HEK293 (cell line): ENCODE data around the gene ZGPAT.

Experiments used
- CTCF ChIA-PET: fragments of 350-600 bp; formaldehyde crosslinking; extraction: SDS; loops from one replicate; lab custom pipeline; 2021; ENCODE audit warnings: antibody characterized with exemption; lab: Yijun Ruan, JAX
- POLR2A ChIA-PET: fragments of 300-600 bp; formaldehyde crosslinking; extraction: SDS; loops from one replicate; lab custom pipeline; 2020; ENCODE audit warnings: antibody characterized with exemption, inconsistent platforms; lab: Yijun Ruan, JAX
- H3K27ac ChIP-seq: fragments of 200-500 bp; sonication (Bioruptor generic); 2 replicates; pipeline ENCODE4 v1.5.1; 2014; ENCODE audit warnings: low read depth, low read length, control low read depth, inconsistent platforms; ENCODE audit errors: extremely low read depth
- H3K36me3 ChIP-seq, 2 experiments: fragments of 200-500 bp in 1 of 2; sonication (Bioruptor generic) in 1 of 2; 1 replicate in 1 of 2; 2 replicates in 1 of 2; pipeline ENCODE4 v1.5.1; 2014 to 2017; ENCODE audit warnings: inconsistent platforms in 2 of 2, low read length in 2 of 2; ENCODE audit not compliant: control insufficient read depth in 2 of 2, insufficient read depth in 1 of 2
- H3K4me1 ChIP-seq: fragments of 200-500 bp; sonication (Bioruptor generic); 2 replicates; pipeline ENCODE4 v1.5.1; 2014; ENCODE audit warnings: mild to moderate bottlenecking, low read length, inconsistent platforms; ENCODE audit not compliant: control insufficient read depth, insufficient read depth
- H3K4me3 ChIP-seq: 2 replicates; pipeline ENCODE4 v1.5.1; 2011; ENCODE audit warnings: low read depth, mild to moderate bottlenecking, control low read depth, low read length, moderate library complexity
- H3K9me3 ChIP-seq: fragments of 200-500 bp; sonication (Bioruptor generic); 2 replicates; pipeline ENCODE4 v1.5.1; 2014; ENCODE audit warnings: low read depth, low read length, inconsistent platforms; ENCODE audit not compliant: control insufficient read depth, insufficient read depth
- HOXD13 ChIP-seq: sonication (generic); formaldehyde crosslinking; IDR thresholded peaks from 2 replicates; pipeline ENCODE4 v1.8.0; 2022; ENCODE audit warnings: missing genetic modification reagents, borderline replicate concordance
- KLF16 ChIP-seq: fragments of 450-650 bp; formaldehyde crosslinking; IDR thresholded peaks from 2 replicates; pipeline ENCODE4 v1.5.1; 2017; ENCODE audit warnings: missing biosample characterization, missing genetic modification characterization
- MEIS1 ChIP-seq: sonication (generic); formaldehyde crosslinking; IDR thresholded peaks from 2 replicates; pipeline ENCODE4 v1.8.1; 2022; ENCODE audit warnings: missing genetic modification reagents, mild to moderate bottlenecking, borderline replicate concordance
- SP7 ChIP-seq: fragments of 450-650 bp; formaldehyde crosslinking; IDR thresholded peaks from 2 replicates; pipeline ENCODE4 v1.5.1; 2016; ENCODE audit warnings: missing biosample characterization, missing genetic modification characterization
- YY1 ChIP-seq: fragments of 450-650 bp; formaldehyde crosslinking; IDR thresholded peaks from 2 replicates; pipeline ENCODE4 v1.5.1; 2018; ENCODE audit warnings: missing biosample characterization, missing genetic modification characterization
- ZFHX2 ChIP-seq: fragments of 450-650 bp; formaldehyde crosslinking; conservative IDR thresholded peaks from 2 replicates; pipeline ENCODE4 v1.5.1; 2016; ENCODE audit warnings: missing biosample characterization, missing genetic modification characterization
- ZNF132 ChIP-seq: fragments of 450-650 bp; formaldehyde crosslinking; IDR thresholded peaks from 2 replicates; pipeline ENCODE4 v1.5.1; 2017; ENCODE audit warnings: missing biosample characterization, missing genetic modification characterization, borderline replicate concordance
- ZNF133 ChIP-seq: fragments of 450-650 bp; formaldehyde crosslinking; IDR thresholded peaks from 2 replicates; pipeline ENCODE4 v1.5.1; 2016; ENCODE audit warnings: missing biosample characterization, missing genetic modification characterization
- ZNF184 ChIP-seq: fragments of 450-650 bp; IDR thresholded peaks from 2 replicates; pipeline ENCODE4 v1.5.1; 2018; ENCODE audit warnings: missing biosample characterization, mild to moderate bottlenecking, missing genetic modification characterization
- ZNF2 ChIP-seq: fragments of 450-650 bp; formaldehyde crosslinking; IDR thresholded peaks from 2 replicates; pipeline ENCODE4 v1.5.1; 2016; ENCODE audit warnings: missing biosample characterization, missing genetic modification characterization
- ZNF311 ChIP-seq: fragments of 450-650 bp; formaldehyde crosslinking; IDR thresholded peaks from 2 replicates; pipeline ENCODE4 v1.5.1; 2017; ENCODE audit warnings: missing biosample characterization, missing genetic modification characterization, borderline replicate concordance
- ZNF366 ChIP-seq: fragments of 450-650 bp; formaldehyde crosslinking; conservative IDR thresholded peaks from 2 replicates; pipeline ENCODE4 v1.5.1; 2016; ENCODE audit warnings: missing biosample characterization, missing genetic modification characterization
- ZNF394 ChIP-seq: fragments of 450-650 bp; formaldehyde crosslinking; IDR thresholded peaks from 2 replicates; pipeline ENCODE4 v1.5.1; 2016; ENCODE audit warnings: missing biosample characterization, missing genetic modification characterization, mild to moderate bottlenecking, moderate library complexity, borderline replicate concordance
- ZNF548 ChIP-seq: fragments of 450-650 bp; formaldehyde crosslinking; IDR thresholded peaks from 2 replicates; pipeline ENCODE4 v1.5.1; 2016; ENCODE audit warnings: missing biosample characterization, missing genetic modification characterization
- ZNF629 ChIP-seq: fragments of 450-650 bp; formaldehyde crosslinking; IDR thresholded peaks from 2 replicates; pipeline ENCODE4 v1.5.1; 2017; ENCODE audit warnings: missing biosample characterization, missing genetic modification characterization
- ZNF658 ChIP-seq: fragments of 450-650 bp; formaldehyde crosslinking; IDR thresholded peaks from 2 replicates; pipeline ENCODE4; 2016; ENCODE audit warnings: missing biosample characterization, missing genetic modification characterization
- ZNF701 ChIP-seq: fragments of 450-650 bp; formaldehyde crosslinking; IDR thresholded peaks from 2 replicates; pipeline ENCODE4 v1.5.1; 2016; ENCODE audit warnings: missing biosample characterization, missing genetic modification characterization
- ZNF785 ChIP-seq: fragments of 450-650 bp; formaldehyde crosslinking; IDR thresholded peaks from 2 replicates; pipeline ENCODE4 v1.5.1; 2016; ENCODE audit warnings: missing biosample characterization, missing genetic modification characterization
- ZSCAN4 ChIP-seq: fragments of 450-650 bp; formaldehyde crosslinking; IDR thresholded peaks from 2 replicates; pipeline ENCODE4 v1.5.1; 2017; ENCODE audit warnings: missing biosample characterization, missing genetic modification characterization
- TF ChIP-seq, protein P1 (sequence below): fragments of 450-650 bp; formaldehyde crosslinking; IDR thresholded peaks from 2 replicates; pipeline ENCODE4 v1.5.1; 2016; ENCODE audit warnings: missing biosample characterization, missing genetic modification characterization
- TF ChIP-seq, protein P2 (sequence below): fragments of 450-650 bp; formaldehyde crosslinking; IDR thresholded peaks from 2 replicates; pipeline ENCODE4 v1.5.1; 2016; ENCODE audit warnings: missing biosample characterization, missing genetic modification characterization
- TF ChIP-seq, protein P3 (sequence below): fragments of 450-650 bp; formaldehyde crosslinking; IDR thresholded peaks from 2 replicates; pipeline ENCODE4 v1.5.1; 2016; ENCODE audit warnings: missing biosample characterization, missing genetic modification characterization

Gene ZGPAT

DNA sequence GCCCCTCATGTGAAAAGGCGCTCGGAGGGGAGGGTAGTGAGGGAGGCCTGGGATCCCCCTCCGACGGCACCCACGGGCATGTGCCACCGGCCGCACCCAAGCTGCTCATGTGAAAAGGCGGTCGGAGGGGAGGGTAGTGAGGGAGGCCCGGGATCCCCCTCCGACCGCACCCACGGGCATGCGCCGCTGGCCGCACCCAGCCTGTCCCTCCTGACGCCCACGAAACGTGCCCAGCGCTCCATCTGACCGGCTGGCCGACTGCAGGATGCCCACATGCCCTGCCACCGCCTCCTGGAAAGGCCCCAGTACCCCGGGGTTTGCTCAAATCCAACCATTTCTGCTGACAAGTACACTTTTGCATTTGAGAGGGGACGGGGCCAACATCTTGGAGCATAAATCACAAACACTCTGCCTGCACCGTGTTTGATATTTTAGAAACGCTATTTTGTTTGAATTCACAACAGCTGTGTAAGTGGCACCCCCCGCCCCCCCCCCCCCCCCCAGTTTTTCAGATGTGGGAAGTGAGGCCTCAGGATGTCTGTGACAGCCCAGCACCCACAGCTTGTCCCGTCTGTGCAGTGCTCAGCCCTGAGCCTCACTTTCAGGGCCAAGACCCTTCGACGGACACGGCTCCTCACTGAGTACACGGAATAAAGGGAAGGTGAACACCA, 65.9 kb downstream of the ZGPAT start:
- ChIA-PET POLR2A (interaction anchor here (0.6 kb wide), 1 partner anchor 22 kb away, joined by 3 read pairs; no protein-coding TSS in a partner anchor), CTCF (interaction anchor here (0.5 to 3.7 kb wide), 6 partner anchors 12 to 100 kb away, joined by 3 to 29 read pairs (median 3); no protein-coding TSS in a partner anchor)
- Histone ChIP-seq H3K9me3 (no peaks in the 10 kb centered on the region), H3K36me3 (peaks cover 0 to 5% of the 10 kb centered on the region in 2 experiments; a peak in 1 of 3 replicates), H3K4me3 (no peak overlapping the region), H3K4me1 (no peaks in the 10 kb centered on the region), H3K27ac (no peak overlapping the region)
- TF ChIP-seq ZNF133 (tag by site-specific recombination) = peak; percentile 72
- TF ChIP-seq, protein P1, sequence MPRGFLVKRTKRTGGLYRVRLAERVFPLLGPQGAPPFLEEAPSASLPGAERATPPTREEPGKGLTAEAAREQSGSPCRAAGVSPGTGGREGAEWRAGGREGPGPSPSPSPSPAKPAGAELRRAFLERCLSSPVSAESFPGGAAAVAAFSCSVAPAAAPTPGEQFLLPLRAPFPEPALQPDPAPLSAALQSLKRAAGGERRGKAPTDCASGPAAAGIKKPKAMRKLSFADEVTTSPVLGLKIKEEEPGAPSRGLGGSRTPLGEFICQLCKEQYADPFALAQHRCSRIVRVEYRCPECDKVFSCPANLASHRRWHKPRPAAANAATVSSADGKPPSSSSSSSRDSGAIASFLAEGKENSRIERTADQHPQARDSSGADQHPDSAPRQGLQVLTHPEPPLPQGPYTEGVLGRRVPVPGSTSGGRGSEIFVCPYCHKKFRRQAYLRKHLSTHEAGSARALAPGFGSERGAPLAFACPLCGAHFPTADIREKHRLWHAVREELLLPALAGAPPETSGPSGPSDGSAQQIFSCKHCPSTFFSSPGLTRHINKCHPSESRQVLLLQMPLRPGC = no peak
- no peak for TF ChIP-seq YY1 (tag by site-specific recombination)
- no peak for TF ChIP-seq ZNF629

GRCh38 chr20:63774306-63774705, 66.5 kb downstream of the ZGPAT start:
- Histone ChIP-seq H3K36me3 (peaks cover 0 to under 1% of the 10 kb centered on the region in 2 experiments; a peak in 1 of 3 replicates), H3K27ac (no peak overlapping the region), H3K4me3 (no peak overlapping the region), H3K4me1 (no peaks in the 10 kb centered on the region), H3K9me3 (no peaks in the 10 kb centered on the region)
- TF ChIP-seq ZNF548 (tag by site-specific recombination) (no peak), ZNF394 (tag by site-specific recombination) (no peak), KLF16 (tag by site-specific recombination) (no peak), ZNF658 (tag by site-specific recombination) (no peak), ZNF701 (no peak), ZNF785 (tag by site-specific recombination) (no peak), ZNF184 (tag by site-specific recombination) (no peak), MEIS1 (CRISPR knock-in tag) (no peak)
- TF ChIP-seq, protein P2, sequence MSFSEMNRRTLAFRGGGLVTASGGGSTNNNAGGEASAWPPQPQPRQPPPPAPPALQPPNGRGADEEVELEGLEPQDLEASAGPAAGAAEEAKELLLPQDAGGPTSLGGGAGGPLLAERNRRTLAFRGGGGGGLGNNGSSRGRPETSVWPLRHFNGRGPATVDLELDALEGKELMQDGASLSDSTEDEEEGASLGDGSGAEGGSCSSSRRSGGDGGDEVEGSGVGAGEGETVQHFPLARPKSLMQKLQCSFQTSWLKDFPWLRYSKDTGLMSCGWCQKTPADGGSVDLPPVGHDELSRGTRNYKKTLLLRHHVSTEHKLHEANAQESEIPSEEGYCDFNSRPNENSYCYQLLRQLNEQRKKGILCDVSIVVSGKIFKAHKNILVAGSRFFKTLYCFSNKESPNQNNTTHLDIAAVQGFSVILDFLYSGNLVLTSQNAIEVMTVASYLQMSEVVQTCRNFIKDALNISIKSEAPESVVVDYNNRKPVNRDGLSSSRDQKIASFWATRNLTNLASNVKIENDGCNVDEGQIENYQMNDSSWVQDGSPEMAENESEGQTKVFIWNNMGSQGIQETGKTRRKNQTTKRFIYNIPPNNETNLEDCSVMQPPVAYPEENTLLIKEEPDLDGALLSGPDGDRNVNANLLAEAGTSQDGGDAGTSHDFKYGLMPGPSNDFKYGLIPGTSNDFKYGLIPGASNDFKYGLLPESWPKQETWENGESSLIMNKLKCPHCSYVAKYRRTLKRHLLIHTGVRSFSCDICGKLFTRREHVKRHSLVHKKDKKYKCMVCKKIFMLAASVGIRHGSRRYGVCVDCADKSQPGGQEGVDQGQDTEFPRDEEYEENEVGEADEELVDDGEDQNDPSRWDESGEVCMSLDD (tag by site-specific recombination) = no peak
- ChIA-PET CTCF (interaction anchor here (0.6 to 3.7 kb wide), 15 partner anchors 8 to 241 kb away, joined by 3 to 29 read pairs (median 4); partner anchors contain the start of gene TPD52L2), POLR2A (no interaction called here)

- ChIA-PET POLR2A (no interaction called here), CTCF (interaction anchor here (0.6 to 3.7 kb wide), 28 partner anchors 9 to 345 kb away, joined by 3 to 29 read pairs (median 4); partner anchors contain the start of genes HELZ2, SAMD10 and TPD52L2)
- Histone ChIP-seq H3K9me3 (no peaks in the 10 kb centered on the region), H3K4me3 (no peak overlapping the region), H3K36me3 (no peaks in the 10 kb centered on the region), H3K27ac (no peak overlapping the region), H3K4me1 (no peaks in the 10 kb centered on the region)
- TF ChIP-seq ZSCAN4 (tag by site-specific recombination) (no peak), ZFHX2 (tag by site-specific recombination) (no peak), ZNF548 (tag by site-specific recombination) (no peak), SP7 (tag by site-specific recombination) (no peak), HOXD13 (CRISPR knock-in tag) (no peak), ZNF366 (tag by site-specific recombination) (no peak), ZNF311 (tag by site-specific recombination) (no peak), ZNF132 (tag by site-specific recombination) (no peak), ZNF2 (no peak)
- TF ChIP-seq, protein P3, sequence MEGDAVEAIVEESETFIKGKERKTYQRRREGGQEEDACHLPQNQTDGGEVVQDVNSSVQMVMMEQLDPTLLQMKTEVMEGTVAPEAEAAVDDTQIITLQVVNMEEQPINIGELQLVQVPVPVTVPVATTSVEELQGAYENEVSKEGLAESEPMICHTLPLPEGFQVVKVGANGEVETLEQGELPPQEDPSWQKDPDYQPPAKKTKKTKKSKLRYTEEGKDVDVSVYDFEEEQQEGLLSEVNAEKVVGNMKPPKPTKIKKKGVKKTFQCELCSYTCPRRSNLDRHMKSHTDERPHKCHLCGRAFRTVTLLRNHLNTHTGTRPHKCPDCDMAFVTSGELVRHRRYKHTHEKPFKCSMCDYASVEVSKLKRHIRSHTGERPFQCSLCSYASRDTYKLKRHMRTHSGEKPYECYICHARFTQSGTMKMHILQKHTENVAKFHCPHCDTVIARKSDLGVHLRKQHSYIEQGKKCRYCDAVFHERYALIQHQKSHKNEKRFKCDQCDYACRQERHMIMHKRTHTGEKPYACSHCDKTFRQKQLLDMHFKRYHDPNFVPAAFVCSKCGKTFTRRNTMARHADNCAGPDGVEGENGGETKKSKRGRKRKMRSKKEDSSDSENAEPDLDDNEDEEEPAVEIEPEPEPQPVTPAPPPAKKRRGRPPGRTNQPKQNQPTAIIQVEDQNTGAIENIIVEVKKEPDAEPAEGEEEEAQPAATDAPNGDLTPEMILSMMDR (tag by site-specific recombination) = peak; percentile 53; the same call in 1 of the 2 replicates
These were observed 67.5 kb downstream of the ZGPAT start for GRCh38 chr20:63775096-63775978.
